Panc1 (cell line): ENCODE results near the gene SEPHS1. TPM values are rescaled to one million over a fixed set of nuclear protein-coding genes. Genes with fewer than 3 reads are reported as not detected.

Experiments
- ATAC-seq: fragments of 200-7000 bp; cut with Tn5 transposase; 2 replicates; pipeline ENCODE4 v1.9.1; 2020; ENCODE audit warnings: mild to moderate bottlenecking, moderate library complexity
- BruUV-seq: library from RNA; stranded (reverse); fragments of 400-500 nt; replicated peaks from 2 replicates; lab custom pipeline; 2021; lab: Mats Ljungman, UMichigan
- CTCF ChIA-PET: fragments of 300-600 bp; sonication (Branson Sonifier 250); formaldehyde crosslinking; loops from one replicate; lab custom pipeline; 2022; ENCODE audit warnings: antibody characterized with exemption; lab: Charles Lee
- POLR2A ChIA-PET: fragments of 300-600 bp; sonication (Branson Sonifier 250); formaldehyde crosslinking; loops from one replicate; lab custom pipeline; 2022; ENCODE audit warnings: antibody characterized with exemption; lab: Charles Lee
- DNase-seq: peaks from one replicate; pipeline ENCODE4 v3.0.0-alpha.2; 2010; ENCODE audit warnings: low read depth, low spot score
- H3K27ac ChIP-seq: 2 replicates; pipeline ENCODE4 v1.5.1; 2011; ENCODE audit warnings: mild to moderate bottlenecking, low read length, inconsistent platforms
- H3K27me3 ChIP-seq: fragments of 200-500 bp; sonication (Bioruptor generic); 2 replicates; pipeline ENCODE4 v1.6.0; 2014; ENCODE audit warnings: low read length, inconsistent platforms; ENCODE audit not compliant: control insufficient read depth, insufficient read depth
- H3K36me3 ChIP-seq: fragments of 200-500 bp; sonication (Bioruptor generic); 2 replicates; pipeline ENCODE4 v1.5.1; 2014; ENCODE audit warnings: inconsistent platforms, mild to moderate bottlenecking, low read length, moderate library complexity; ENCODE audit not compliant: control insufficient read depth, insufficient read depth
- H3K4me1 ChIP-seq: 2 replicates; pipeline ENCODE4 v1.5.1; 2011; ENCODE audit warnings: inconsistent platforms, mild to moderate bottlenecking, low read length, moderate library complexity; ENCODE audit not compliant: control insufficient read depth, insufficient read depth
- H3K4me3 ChIP-seq, 2 experiments: 2 replicates each; pipeline ENCODE4 v1.5.1; 2011 to 2012; ENCODE audit warnings: low read depth in 2 of 2, low read length in 2 of 2, mild to moderate bottlenecking in 2 of 2, inconsistent platforms in 1 of 2, moderate library complexity in 1 of 2
- H3K9me3 ChIP-seq: fragments of 200-500 bp; sonication (Bioruptor generic); 2 replicates; pipeline ENCODE4 v1.5.1; 2014; ENCODE audit warnings: low read depth, mild to moderate bottlenecking, inconsistent platforms, low read length, moderate library complexity; ENCODE audit not compliant: control insufficient read depth, insufficient read depth
- CTCF ChIP-seq: fragments of 450-650 bp; IDR thresholded peaks from 2 replicates; pipeline ENCODE4 v1.5.1; 2017; ENCODE audit warnings: mild to moderate bottlenecking
- POLR2AphosphoS5 ChIP-seq: IDR thresholded peaks from 2 replicates; pipeline ENCODE4 v1.6.1; 2012; ENCODE audit warnings: mild to moderate bottlenecking, low read depth, low read length, moderate library complexity
- REST ChIP-seq, 2 experiments: IDR thresholded peaks; 2 replicates each; pipeline ENCODE4 v1.6.1; 2011 to 2012; ENCODE audit warnings: low read depth in 2 of 2, control low read depth in 1 of 2, low read length in 1 of 2, mild to moderate bottlenecking in 1 of 2, moderate library complexity in 1 of 2; ENCODE audit not compliant: insufficient read depth in 1 of 2
- SIN3A ChIP-seq: IDR thresholded peaks from 2 replicates; pipeline ENCODE4 v1.6.1; 2012; ENCODE audit warnings: low read depth, mild to moderate bottlenecking, low read length, moderate library complexity, borderline replicate concordance; ENCODE audit not compliant: insufficient read depth
- TCF7L2 ChIP-seq: IDR thresholded peaks from 2 replicates; pipeline ENCODE4 v1.6.1; 2011; ENCODE audit warnings: mild to moderate bottlenecking, low read depth, low read length, inconsistent platforms
- in situ Hi-C: cut with HindIII; loops from 2 replicates; pipeline ENCODE4 v1.10.0; 2016; ENCODE audit warnings: low sequenced_read_pairs, low pct_unique_long_range_greater_than_20kb
- intact Hi-C: fragments of 100-400 bp; cut with micrococcal nuclease; formaldehyde crosslinking; loops from one replicate; pipeline ENCODE4 v1.10.0; 2022; ENCODE audit not compliant: unreplicated experiment
- total RNA-seq: library from RNA; stranded (reverse); gene quantifications from one replicate; pipeline ENCODE4 v1.2.1, GENCODE V29; 2021; ENCODE audit not compliant: unreplicated experiment

The SEPHS1 gene
- total RNA-seq, 1 experiment from 2014 or later, result 47.1 TPM

DNA sequence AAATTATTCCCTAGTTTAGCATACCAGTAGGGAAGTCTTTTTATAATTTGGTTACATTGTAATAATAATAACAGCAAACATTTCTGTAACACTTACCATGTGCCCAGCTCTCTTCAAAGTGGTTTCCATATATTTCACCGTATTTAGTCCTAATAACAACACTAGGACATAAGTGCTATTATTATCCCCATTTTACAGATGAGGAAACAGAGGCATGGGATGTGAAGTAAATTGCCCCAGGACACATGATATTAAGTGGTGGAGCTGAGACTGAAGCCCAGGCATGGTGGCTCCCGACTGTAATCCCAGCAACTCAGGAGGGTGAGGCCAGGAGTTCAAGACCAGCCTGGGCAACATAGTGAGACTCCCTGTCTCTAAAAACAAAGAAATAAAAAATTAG is 53.3 kb downstream of the SEPHS1 start:
- Histone ChIP-seq H3K9me3 (no peaks in the 10 kb centered on the region), H3K4me3 (no peak overlapping the region), H3K27me3 (no peaks in the 10 kb centered on the region), H3K36me3 (no peaks in the 10 kb centered on the region; the same call in 1 of the 2 replicates), H3K4me1 (no peaks in the 10 kb centered on the region), H3K27ac (no peak overlapping the region)
- POLR2A ChIA-PET, result no interaction called here
- DNase-seq, result no peak
- no TSS peak for BruUV-seq
- CTCF ChIA-PET, result no interaction called here
- no peak for TF ChIP-seq REST (IDR thresholded peaks at IDR 0.05; ENCODE audit: insufficient read depth in 1 of 2, low read depth in 2 of 2, low read length in 1 of 2)
- TF ChIP-seq TCF7L2, result no peak
- TF ChIP-seq POLR2AphosphoS5, result no peak
- TF ChIP-seq CTCF, result no peak
- no peak for TF ChIP-seq SIN3A
- no peak for ATAC-seq
- intact Hi-C loops, result no loop called here
- in situ Hi-C loops, result no loop called here

DNA sequence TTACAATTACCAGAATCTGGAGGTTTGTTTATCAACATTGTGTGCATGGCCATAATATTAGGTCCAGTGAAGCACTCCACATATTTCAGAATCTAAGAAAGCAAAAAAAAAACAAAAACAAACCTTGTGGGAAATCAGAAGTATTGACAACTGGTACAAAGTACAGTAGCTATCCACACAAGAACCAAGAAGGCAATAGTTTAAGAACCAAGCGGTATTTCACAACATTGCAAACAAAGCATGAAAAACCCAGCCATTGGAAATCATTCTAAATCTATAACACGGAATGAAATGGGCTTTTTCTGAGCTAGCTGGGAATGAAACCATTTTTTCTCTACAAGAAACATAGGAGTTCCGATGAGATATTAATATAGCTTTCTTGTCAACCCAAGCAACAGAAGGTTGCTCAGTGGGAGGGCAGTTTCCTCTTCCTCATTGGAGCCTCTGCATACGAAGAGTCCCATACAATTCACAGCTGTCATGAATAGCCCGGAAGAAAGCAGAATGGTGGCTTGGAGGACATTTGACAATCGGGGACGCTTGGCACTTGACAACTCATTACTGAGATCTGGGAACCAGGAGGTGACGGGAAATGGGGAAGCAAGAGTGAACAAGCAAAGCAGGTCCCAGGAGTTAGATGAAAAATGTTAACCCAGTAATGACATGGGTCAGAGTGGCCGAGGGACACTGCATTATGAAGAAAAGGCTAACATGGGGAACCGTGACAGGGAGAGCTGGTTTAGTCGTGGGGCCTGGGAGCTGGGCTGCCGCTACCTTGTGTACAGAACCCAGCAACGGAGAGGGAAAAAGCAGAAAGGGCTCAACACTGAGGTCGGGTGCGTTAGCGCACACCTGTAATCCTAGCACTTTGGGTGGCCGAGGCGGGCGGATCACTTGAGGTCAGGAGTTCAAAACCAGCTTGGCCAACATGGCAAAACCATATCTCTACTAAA is 56.0 kb downstream of the SEPHS1 start:
- in situ Hi-C loops (no loop called here), intact Hi-C loops (no loop called here)
- no TSS peak for BruUV-seq
- H3K27ac ChIP-seq, result no peak overlapping the region
- no peaks in the 10 kb centered on the region for H3K4me1 ChIP-seq
- H3K36me3 ChIP-seq, result no peaks in the 10 kb centered on the region; the same call in 1 of the 2 replicates
- no peak for ATAC-seq
- no peaks in the 10 kb centered on the region for H3K27me3 ChIP-seq
- CTCF ChIA-PET, result no interaction called here
- no peak for TF ChIP-seq CTCF
- TF ChIP-seq SIN3A, result no peak
- no peak for TF ChIP-seq POLR2AphosphoS5
- TF ChIP-seq REST (IDR thresholded peaks at IDR 0.05; ENCODE audit: insufficient read depth in 1 of 2, low read depth in 2 of 2, low read length in 1 of 2), result no peak
- no peak for TF ChIP-seq TCF7L2
- POLR2A ChIA-PET, result no interaction called here
- no peak overlapping the region for H3K4me3 ChIP-seq
- H3K9me3 ChIP-seq, result no peaks in the 10 kb centered on the region
- DNase-seq, result no peak
